GM13976 (cell line): ENCODE data around the gene PEPD.

Source experiments
- DNase-seq: peaks from one replicate; pipeline ENCODE4 v3.0.0; 2012; ENCODE audit warnings: low spot score
- in situ Hi-C: fragments of 300-500 bp; cut with MboI; formaldehyde crosslinking; loops from one replicate; pipeline ENCODE4 v1.12.0; 2022; ENCODE audit warnings: low sequenced_read_pairs, mixed read lengths, inconsistent platforms; ENCODE audit not compliant: unreplicated experiment
- TF ChIP-seq, protein P1 (sequence below): IDR thresholded peaks from 2 replicates; pipeline ENCODE4 v1.5.1; 2012; ENCODE audit warnings: borderline replicate concordance, mild to moderate bottlenecking; ENCODE audit not compliant: insufficient read depth; ENCODE audit errors: extremely low read depth, missing control alignments, control extremely low read depth

PEPD gene

DNA sequence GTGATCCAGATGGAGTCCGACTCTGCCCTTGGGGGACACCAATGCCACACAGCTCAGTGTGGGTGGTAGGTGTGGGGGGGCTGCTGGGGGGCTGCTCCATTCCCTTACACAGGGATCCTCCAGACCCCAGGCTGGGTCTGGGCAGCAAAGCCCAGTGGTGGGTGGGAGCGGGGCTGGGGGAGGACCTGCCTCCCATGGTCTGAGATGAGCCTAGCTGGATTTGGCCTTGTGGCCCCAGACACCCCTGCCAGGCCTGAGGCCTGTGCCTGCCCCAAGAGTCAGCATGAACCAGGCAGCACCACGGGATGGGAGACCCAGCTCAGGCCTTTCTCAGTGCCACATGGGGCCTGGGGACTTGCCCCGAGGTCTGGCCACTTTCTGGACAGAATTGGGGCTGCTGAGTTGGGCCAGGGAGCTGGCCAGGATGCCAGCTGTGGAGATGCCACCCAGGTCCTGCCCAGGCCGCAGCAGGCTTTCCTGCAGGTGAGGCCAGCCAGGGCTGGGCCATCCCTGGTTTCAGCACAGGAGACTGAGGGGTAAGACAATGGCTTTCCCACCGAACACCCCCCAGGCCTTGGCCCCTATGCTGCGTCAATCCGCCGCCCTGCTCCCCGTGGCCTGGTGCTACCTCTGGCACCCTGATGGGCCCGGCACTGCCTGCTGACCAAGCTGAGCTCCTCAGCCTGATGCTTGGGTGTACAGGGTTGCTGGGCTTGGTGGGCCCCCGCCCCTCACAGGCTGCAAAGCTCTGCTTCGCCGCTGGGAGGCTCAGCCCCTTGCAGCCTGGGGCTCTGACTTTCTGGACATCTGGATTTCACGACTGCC is 123.8 kb downstream of the PEPD start:
- in situ Hi-C loops, result no loop called here
- TF ChIP-seq, protein P1, sequence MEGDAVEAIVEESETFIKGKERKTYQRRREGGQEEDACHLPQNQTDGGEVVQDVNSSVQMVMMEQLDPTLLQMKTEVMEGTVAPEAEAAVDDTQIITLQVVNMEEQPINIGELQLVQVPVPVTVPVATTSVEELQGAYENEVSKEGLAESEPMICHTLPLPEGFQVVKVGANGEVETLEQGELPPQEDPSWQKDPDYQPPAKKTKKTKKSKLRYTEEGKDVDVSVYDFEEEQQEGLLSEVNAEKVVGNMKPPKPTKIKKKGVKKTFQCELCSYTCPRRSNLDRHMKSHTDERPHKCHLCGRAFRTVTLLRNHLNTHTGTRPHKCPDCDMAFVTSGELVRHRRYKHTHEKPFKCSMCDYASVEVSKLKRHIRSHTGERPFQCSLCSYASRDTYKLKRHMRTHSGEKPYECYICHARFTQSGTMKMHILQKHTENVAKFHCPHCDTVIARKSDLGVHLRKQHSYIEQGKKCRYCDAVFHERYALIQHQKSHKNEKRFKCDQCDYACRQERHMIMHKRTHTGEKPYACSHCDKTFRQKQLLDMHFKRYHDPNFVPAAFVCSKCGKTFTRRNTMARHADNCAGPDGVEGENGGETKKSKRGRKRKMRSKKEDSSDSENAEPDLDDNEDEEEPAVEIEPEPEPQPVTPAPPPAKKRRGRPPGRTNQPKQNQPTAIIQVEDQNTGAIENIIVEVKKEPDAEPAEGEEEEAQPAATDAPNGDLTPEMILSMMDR, result no peak
- no peak for DNase-seq

DNA sequence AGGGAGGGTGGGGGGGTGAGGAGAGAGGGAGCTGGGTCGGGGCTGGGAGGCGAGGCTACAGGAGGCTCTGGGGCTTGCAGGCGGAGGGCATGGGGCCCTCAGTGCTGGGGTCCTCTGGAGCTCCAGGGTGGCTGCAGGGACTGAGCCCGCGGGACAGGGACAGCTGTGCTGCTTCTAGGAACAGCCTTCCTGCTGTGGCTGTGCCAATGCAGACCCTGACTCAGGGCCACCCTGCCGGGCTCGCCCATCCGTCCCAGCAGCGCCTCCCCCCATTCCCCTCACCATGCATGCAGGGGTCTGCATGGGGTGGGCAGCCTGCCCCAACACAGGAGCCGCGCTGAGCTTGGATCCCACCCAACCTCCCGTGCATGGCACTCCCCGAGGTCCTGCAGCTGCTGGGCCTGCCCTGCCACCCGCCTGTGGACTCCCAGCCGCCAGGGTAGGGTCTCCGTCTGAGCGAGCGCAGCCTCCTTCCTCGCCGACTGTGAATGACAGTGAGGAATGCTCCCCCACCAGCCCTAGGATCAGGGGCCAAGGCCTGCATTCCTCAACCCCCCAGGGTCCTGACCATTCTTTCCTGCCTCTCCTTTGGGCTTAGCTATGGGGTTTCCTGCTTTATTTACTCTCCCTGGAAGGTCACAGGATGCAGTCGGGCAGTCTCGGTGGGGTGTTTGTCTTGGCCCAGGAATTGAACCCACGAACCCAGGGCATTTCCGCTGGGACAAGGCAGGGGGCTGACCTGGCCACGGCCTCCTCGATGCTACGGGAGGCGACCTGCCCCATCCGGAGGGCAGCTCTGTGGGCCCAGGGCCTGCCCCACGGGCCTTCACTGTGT is 124.7 kb downstream of the PEPD start:
- TF ChIP-seq, protein P1, result no peak
- DNase-seq, result no peak
- in situ Hi-C loops, result no loop called here

DNA sequence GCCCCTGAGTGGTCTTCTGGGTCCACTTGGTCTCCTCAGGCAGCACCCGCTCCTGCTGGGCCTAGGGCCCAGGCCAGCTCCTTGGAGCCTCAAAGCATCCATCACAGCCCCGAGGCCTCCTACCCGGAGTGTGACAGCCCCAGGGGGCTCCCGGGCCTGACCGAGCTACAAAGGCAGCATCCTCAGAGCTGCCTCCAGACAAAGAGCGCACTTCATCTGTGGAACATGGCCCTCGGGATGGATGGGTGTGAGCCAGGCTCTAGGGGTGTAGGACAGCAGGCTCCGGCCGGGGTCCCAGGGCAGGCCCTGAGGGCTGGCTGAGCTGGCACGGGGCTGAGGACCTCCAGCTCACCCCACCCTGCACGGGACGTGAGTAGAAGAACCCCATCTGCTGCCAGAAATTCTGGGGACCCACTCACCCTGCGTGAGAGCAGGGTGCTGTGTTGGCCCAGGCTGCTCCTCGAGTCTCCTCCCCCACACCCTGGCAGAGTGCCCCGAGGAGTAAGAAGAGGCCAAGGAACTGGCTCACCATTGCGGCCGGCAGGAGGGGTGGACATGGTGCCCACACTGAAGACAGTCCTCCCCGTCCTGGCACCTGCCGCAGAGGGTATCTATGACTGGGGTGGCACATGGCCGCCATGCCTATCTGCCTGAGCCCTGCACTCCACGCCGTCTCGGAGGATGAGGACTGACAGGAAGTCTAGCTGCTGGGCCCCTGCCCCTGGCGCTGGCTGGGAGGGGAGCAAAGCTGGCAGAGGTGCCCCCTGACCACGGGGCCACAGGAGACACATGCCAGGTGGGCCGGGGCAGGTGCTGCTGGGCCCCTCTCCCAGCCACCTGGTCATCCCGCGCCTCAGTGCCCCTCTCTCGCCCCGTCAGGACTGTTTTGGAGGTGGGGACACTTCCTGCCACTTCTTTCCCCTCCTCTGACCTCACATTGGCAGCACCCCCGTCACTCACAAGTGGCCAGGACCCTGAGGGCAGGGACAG is 125.7 kb downstream of the PEPD start:
- TF ChIP-seq, protein P1, result no peak
- in situ Hi-C loops, result no loop called here
- DNase-seq, result no peak

DNA sequence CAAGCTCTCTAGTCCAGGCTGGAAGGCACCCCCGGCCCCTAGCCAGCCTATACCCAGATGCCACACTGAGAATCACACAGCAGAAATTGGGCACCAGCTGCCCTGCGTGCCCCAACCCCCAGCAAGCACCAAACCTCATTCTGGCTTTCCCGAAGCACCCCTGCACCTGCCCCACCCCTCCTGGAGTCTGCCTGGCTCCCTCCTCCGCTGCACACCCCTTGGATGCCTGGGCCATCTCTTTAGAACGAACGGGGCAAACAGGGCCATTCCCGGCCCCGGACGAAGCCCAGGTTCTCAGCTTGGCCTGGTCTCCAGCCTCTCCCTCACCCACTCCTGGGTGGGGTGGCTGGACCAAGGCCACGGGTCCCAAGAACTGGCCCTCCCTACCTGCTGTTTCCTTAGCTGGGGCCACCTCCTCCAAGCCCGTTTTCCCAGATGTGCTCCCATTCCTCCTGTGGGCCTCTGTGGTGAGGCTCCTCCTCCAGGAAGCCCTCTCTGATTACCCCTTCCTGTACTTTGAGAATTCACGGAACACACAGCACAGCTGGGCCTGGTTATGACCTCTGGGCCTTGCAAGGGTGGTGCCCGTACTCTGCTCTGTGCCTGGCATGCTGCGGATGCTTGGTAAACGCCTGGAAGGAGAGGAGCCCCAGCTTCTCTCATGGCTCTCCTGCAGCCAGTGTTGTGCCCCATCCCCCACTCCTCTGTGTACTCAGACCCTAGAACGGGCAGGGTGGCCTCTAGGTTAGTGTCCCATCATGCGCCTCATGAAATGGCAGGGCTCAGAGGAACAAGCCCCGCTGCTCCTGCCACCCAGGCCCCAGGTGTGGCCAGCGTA is 126.6 kb downstream of the PEPD start:
- TF ChIP-seq, protein P1, result no peak
- DNase-seq, result no peak

DNA sequence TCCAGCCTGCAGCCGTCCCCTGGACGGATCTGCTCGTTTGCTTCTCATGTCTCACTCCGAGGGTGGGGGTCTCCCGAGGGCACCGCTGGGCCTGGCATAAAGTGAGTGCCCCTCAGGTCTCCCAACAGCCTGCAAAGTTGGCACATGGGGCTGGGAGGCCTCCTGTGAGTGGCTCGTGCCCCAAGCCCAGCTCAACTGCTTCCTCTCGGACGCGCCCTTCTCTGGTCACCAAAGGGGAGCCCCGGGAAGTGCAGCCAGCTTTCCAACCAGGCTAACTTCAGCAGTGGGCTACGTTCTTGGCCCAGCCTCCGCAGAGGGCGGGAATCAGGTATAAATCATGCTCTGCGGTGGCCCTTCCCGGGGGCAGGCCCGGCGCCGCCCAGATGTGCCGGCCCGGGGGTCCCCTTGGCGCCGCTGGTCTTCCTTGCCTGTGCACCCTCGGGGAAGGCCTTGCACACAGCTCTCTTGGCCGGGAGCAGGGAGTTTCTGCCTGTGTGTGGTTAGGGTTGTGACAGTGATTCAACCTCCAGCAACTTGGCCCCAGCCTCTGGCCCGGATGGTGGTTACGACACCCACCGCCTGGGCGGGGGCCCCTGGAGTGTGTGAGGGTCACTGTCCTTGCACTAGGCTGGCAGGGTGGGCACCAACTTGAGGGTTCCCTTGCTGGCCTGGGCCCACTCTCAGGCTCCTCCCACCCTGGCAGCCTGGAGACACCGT is 127.4 kb downstream of the PEPD start:
- TF ChIP-seq, protein P1, result no peak
- in situ Hi-C loops, result no loop called here
- DNase-seq, result no peak

More for the DNA sequence above, 126.6 kb downstream of the PEPD start:
- in situ Hi-C loops, result no loop called here
